Pancreas (tissue), 10 donors: ENCODE data around the gene NT5M. TPM values are rescaled to one million over a fixed set of nuclear protein-coding genes. Genes with fewer than 3 reads are reported as not detected.
A peak's percentile ranks its signal among the peaks of the same experiment; 100 is the strongest.

Experiments
- ATAC-seq, 4 donors: fragments of 200-7000 bp; cut with Tn5 transposase; one replicate each; pipeline versions ENCODE4 v1.8.0 to v1.9.1; 2020; ENCODE audit warnings: mild to moderate bottlenecking in 4 of 4, moderate library complexity in 4 of 4
- DNase-seq, 6 donors: peaks; one replicate each; pipeline ENCODE4 v3.0.0-alpha.2; 2020
- FAIRE-seq: peaks from 2 replicates; lab custom pipeline; 2012; peaks lifted over from hg19 to GRCh38; lab: Jason Lieb, UNC
- H3K27ac ChIP-seq, 4 donors: fragments of 200-600 bp; sonication (generic); 1 replicate in 3 of 4; 2 replicates in 1 of 4; pipeline versions ENCODE4 v1.5.0 to v1.8.0; 2020
- H3K27me3 ChIP-seq, 4 donors: fragments of 200-600 bp; one replicate each; pipeline ENCODE4 v1.8.0; 2021
- H3K36me3 ChIP-seq, 3 donors: fragments of 200-600 bp; sonication (generic) in 1 of 3; one replicate each; pipeline versions ENCODE4 v1.5.0 to v1.8.0; 2020 to 2021
- H3K4me1 ChIP-seq, 3 donors: fragments of 200-600 bp; one replicate each; pipeline ENCODE4 v1.8.0; 2021
- H3K4me3 ChIP-seq, 4 donors: fragments of 200-600 bp; sonication (generic) in 2 of 4; one replicate each; pipeline versions ENCODE4 v1.5.0 to v1.8.0; 2020 to 2021
- H3K9me3 ChIP-seq, 4 donors: fragments of 200-600 bp; one replicate each; pipeline ENCODE4 v1.8.0; 2021
- WGBS, 2 donors: extraction: QIAGEN DNeasy Blood & Tissue Kit; methylation state at CpG; one replicate each; pipeline ENCODE4 v1.1.7; 2013; 5-methylcytosine and 5-hydroxymethylcytosine counted together
- intact Hi-C, 3 donors: fragments of 100-400 bp; cut with DNase I; formaldehyde crosslinking; loops; one replicate each; pipeline versions ENCODE4 v1.11.1 to v1.14.2; 2022
- polyA plus RNA-seq, 2 donors: library from polyadenylated mRNA; stranded (reverse); fragments of 200-250 nt; gene quantifications; one replicate each; pipeline ENCODE4 v1.2.3, GENCODE V29; 2013
- total RNA-seq, 6 donors: library from RNA; stranded (reverse); fragmentation: NEBNext Ultra II Directional in 4 of 6; extraction: Animal tissue kit (Norgen Biotek cat#: 25700) in 4 of 6; gene quantifications; one replicate each; pipeline versions ENCODE4 v1.2.1 to v1.2.4, GENCODE V29; 2021 to 2023
- TF ChIP-seq, protein P1 (sequence below), 4 donors: fragments of 200-600 bp; sonication (generic) in 3 of 4; IDR thresholded peaks; one replicate each; pipeline versions ENCODE4 v1.5.0 to v1.8.0; 2021; ENCODE audit warnings: antibody characterized with exemption in 4 of 4
- donor health status: healthy with polysubstance abuse.
- donor health status: DM: no; HTN: no; CAD: no; lungs with moderate emphysema.
- donor health status: DM: no; HTN: no; CAD: no.
- donor health status: control.
- donor health status: control.
- donor health status: Bipolar disorder and iron deficiency.
- donor health status: DM: yes; HTN: yes; CAD: no.
- donor health status: DM: no; HTN: no; CAD: no.
- donor health status: DM: no; HTN: no; CAD: no.
- donor health status: DM: yes; HTN: yes; CAD: no.

The NT5M gene
- total and polyA plus RNA-seq, 8 donors = 0.83 to 3.3 (median 1.5) TPM

DNA sequence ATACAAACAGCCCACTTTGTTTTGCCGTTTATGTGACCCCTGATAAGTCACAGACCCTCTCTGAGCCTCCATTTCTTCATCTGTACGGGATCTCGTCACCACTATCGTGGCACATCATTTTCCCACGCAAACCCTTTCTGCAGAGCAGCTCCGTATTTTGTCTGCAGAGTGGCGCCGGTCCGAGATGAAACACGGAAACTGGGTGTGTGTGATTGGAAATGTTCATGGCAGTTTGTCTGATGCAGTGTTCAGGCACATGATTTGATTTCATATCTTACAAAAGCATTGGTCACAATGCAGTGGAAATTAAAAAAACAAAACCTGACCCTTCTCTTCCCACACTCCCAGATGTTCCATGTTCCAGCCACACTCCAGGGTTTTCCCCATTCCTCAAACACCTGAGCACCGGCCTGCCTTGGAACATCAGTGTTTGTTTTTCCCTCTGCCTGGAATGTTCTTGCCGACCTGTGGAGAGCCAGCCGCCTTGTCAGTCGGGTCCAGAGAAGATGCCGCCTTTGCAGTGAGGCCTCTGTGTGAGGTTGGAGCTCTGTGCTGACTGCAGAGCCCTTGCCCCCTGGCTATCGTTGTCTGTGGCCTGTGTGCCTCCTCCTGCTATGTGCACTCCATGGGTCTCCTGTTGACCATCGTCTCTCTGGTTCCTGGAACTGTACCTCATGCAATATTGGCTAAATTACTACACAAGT, 39.2 kb downstream of the NT5M start:
- intact Hi-C loops = no loop called here

DNA sequence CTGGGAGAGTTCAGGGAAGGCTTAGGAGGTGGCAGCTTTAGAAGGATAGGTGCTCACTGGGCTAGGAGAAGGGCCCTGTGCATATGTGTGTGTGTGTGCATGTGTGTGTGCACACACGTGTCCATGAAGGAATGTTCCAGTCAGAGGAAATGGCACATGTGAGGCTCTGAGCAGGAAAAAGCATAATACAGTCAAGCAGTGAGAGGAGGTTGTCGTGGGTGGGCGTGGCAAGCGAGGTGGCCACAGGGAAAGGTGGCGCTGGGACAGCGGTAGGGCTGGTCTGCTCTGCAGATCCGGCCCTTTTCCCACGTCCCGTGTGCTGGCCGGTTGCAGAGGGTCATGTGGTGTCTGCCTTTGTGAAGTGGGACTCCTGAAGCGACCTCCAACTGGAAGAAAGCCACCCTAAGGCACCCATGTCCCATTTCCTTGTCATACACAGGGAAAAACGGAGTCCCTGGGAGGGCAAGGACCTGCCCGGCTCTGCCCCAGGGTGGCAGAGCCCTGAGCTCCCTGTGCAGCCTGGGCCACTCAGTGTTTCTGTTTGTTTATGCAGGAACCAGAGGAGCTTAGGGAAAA, 40.1 kb downstream of the NT5M start:
- Histone ChIP-seq H3K36me3 (no peaks in the 10 kb centered on the region), H3K27ac (no peak overlapping the region), H3K9me3 (no peaks in the 10 kb centered on the region), H3K4me1 (no peaks in the 10 kb centered on the region), H3K4me3 (no peak overlapping the region), H3K27me3 (no peaks in the 10 kb centered on the region)
- DNase-seq = peak in 1 of 6 donors; percentile 23
- WGBS, 2 donors = 83 to 85% methylated on average over 13 of the region's 13 CpGs
- FAIRE-seq = no peak
- TF ChIP-seq, protein P1, sequence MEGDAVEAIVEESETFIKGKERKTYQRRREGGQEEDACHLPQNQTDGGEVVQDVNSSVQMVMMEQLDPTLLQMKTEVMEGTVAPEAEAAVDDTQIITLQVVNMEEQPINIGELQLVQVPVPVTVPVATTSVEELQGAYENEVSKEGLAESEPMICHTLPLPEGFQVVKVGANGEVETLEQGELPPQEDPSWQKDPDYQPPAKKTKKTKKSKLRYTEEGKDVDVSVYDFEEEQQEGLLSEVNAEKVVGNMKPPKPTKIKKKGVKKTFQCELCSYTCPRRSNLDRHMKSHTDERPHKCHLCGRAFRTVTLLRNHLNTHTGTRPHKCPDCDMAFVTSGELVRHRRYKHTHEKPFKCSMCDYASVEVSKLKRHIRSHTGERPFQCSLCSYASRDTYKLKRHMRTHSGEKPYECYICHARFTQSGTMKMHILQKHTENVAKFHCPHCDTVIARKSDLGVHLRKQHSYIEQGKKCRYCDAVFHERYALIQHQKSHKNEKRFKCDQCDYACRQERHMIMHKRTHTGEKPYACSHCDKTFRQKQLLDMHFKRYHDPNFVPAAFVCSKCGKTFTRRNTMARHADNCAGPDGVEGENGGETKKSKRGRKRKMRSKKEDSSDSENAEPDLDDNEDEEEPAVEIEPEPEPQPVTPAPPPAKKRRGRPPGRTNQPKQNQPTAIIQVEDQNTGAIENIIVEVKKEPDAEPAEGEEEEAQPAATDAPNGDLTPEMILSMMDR (IDR thresholded peaks at IDR 0.05) = no peak
- intact Hi-C loops = no loop called here
- no peak for ATAC-seq

More for the DNA sequence above, 39.2 kb downstream of the NT5M start:
- FAIRE-seq = no peak
- DNase-seq = peak in 1 of 6 donors; percentile 21
- no peak for ATAC-seq
- Histone ChIP-seq H3K4me1 (no peaks in the 10 kb centered on the region), H3K36me3 (no peaks in the 10 kb centered on the region), H3K9me3 (no peaks in the 10 kb centered on the region), H3K27me3 (no peaks in the 10 kb centered on the region), H3K27ac (no peak overlapping the region), H3K4me3 (no peak overlapping the region)
- WGBS, 2 donors = 72 to 76% methylated on average over 17 of the region's 17 CpGs
- TF ChIP-seq, protein P1 (IDR thresholded peaks at IDR 0.05) = no peak

- DNase-seq = peak in 1 of 6 donors; percentile 35
- H3K36me3 ChIP-seq = no peaks in the 10 kb centered on the region
- WGBS, 2 donors = 91 to 92% methylated on average over 14 of the region's 14 CpGs
- no peak for FAIRE-seq
- intact Hi-C loops = no loop called here
- H3K4me3 ChIP-seq = no peak overlapping the region
- H3K27ac ChIP-seq = no peak overlapping the region
- H3K4me1 ChIP-seq = no peaks in the 10 kb centered on the region
- TF ChIP-seq, protein P1 (IDR thresholded peaks at IDR 0.05) = no peak
- ATAC-seq = no peak
- H3K9me3 ChIP-seq = no peaks in the 10 kb centered on the region
- no peaks in the 10 kb centered on the region for H3K27me3 ChIP-seq
Measured at GRCh38 chr17:17343896-17344506, 40.8 kb downstream of the NT5M start.

GRCh38 chr17:17344507-17345293, 41.5 kb downstream of the NT5M start:
- Histone ChIP-seq H3K9me3 (no peaks in the 10 kb centered on the region), H3K4me1 (no peaks in the 10 kb centered on the region), H3K27me3 (no peaks in the 10 kb centered on the region), H3K4me3 (no peak overlapping the region), H3K27ac (no peak overlapping the region), H3K36me3 (no peaks in the 10 kb centered on the region)
- 83 to 85% methylated on average over 14 of the region's 14 CpGs for WGBS, 2 donors
- ATAC-seq (no peak), FAIRE-seq (no peak), DNase-seq (peak in 1 of 6 donors; percentile 32)
- intact Hi-C loops = no loop called here
- TF ChIP-seq, protein P1 (IDR thresholded peaks at IDR 0.05) = no peak
